GM12878 (cell line): ENCODE results near the gene NLRC5. TPM values are rescaled to one million over a fixed set of nuclear protein-coding genes. Genes with fewer than 3 reads are reported as not detected.

ENCODE experiments used
- ATAC-seq: fragments of 200-7000 bp; cut with Tn5 transposase; 3 replicates; pipeline ENCODE4 v1.9.1; 2020; ENCODE audit warnings: mild to moderate bottlenecking, moderate library complexity
- BruUV-seq: library from RNA; stranded (reverse); fragments of 400-500 nt; replicated peaks from 2 replicates; lab custom pipeline; 2021; lab: Mats Ljungman, UMichigan
- CTCF ChIA-PET: fragments of 300-600 bp; sonication (Branson Sonifier 250); formaldehyde crosslinking; extraction: SDS; loops from one replicate; lab custom pipeline; 2021; ENCODE audit warnings: inconsistent platforms; lab: Yijun Ruan, JAX
- POLR2A ChIA-PET: fragments of 350-600 bp; formaldehyde crosslinking; extraction: SDS; loops from one replicate; lab custom pipeline; 2021; ENCODE audit warnings: inconsistent platforms; lab: Charles Lee
- RAD21 ChIA-PET: fragments of 300-600 bp; sonication (Branson Sonifier 250); formaldehyde crosslinking; loops from one replicate; lab custom pipeline; 2023; ENCODE audit warnings: antibody characterized with exemption; ENCODE audit not compliant: unreplicated experiment; lab: Charles Lee
- SMC1A ChIA-PET: fragments of 300-600 bp; sonication (Branson Sonifier 250); formaldehyde crosslinking; loops from one replicate; lab custom pipeline; 2023; ENCODE audit not compliant: unreplicated experiment, uncharacterized antibody; lab: Charles Lee
- DNase-seq: peaks from one replicate; pipeline ENCODE4 v3.0.0-alpha.2; 2011; ENCODE audit warnings: low read depth, low spot score
- FAIRE-seq: peaks from 3 replicates; lab custom pipeline; 2011; peaks lifted over from hg19 to GRCh38; lab: Jason Lieb, UNC
- H2AFZ ChIP-seq: 2 replicates; pipeline ENCODE4 v1.6.0; 2011; ENCODE audit warnings: low read depth, low read length, control low read depth; ENCODE audit not compliant: control insufficient read depth
- H3K27ac ChIP-seq: 2 replicates; pipeline ENCODE4 v1.5.1; 2011; ENCODE audit warnings: control low read depth; ENCODE audit not compliant: control insufficient read depth, insufficient read depth
- H3K27me3 ChIP-seq, 2 experiments: replicated peaks in 1 of 2; 2 replicates each; pipeline versions ENCODE4 v1.6.0 to v1.6.1; 2011; ENCODE audit warnings: low read length in 1 of 2; ENCODE audit not compliant: control insufficient read depth in 2 of 2, insufficient read depth in 2 of 2
- H3K36me3 ChIP-seq, 2 experiments: 2 replicates each; pipeline ENCODE4 v1.5.1; 2011; ENCODE audit warnings: low read length in 1 of 2; ENCODE audit not compliant: control insufficient read depth in 2 of 2, insufficient read depth in 2 of 2
- H3K4me1 ChIP-seq: 2 replicates; pipeline ENCODE4 v1.6.1; 2011; ENCODE audit warnings: mild to moderate bottlenecking, low read length, moderate library complexity, mixed read lengths; ENCODE audit not compliant: control insufficient read depth, insufficient read depth
- H3K4me2 ChIP-seq: 2 replicates; pipeline ENCODE4 v1.6.0; 2011; ENCODE audit warnings: control low read depth; ENCODE audit not compliant: control insufficient read depth, insufficient read depth
- H3K4me3 ChIP-seq: fragments of 200-600 bp; sonication (generic); 2 replicates; pipeline ENCODE4 v1.5.1; 2016
- H3K79me2 ChIP-seq: 2 replicates; pipeline ENCODE4 v1.6.0; 2011; ENCODE audit warnings: low read length; ENCODE audit not compliant: control insufficient read depth, insufficient read depth
- H3K9ac ChIP-seq: 2 replicates; pipeline ENCODE4 v1.8.0; 2011; ENCODE audit warnings: low read length, control low read depth, mixed read lengths; ENCODE audit not compliant: control insufficient read depth, insufficient read depth
- H3K9me3 ChIP-seq: replicated peaks from 3 replicates; pipeline ENCODE4 v1.5.1; 2011; ENCODE audit warnings: mild to moderate bottlenecking, low read length; ENCODE audit not compliant: control insufficient read depth, insufficient read depth
- H4K20me1 ChIP-seq: 2 replicates; pipeline ENCODE4 v1.6.0; 2011; ENCODE audit not compliant: control insufficient read depth, insufficient read depth
- EED ChIP-seq: sonication (generic); IDR thresholded peaks from 2 replicates; pipeline ENCODE4 v1.6.1; 2016; ENCODE audit warnings: antibody characterized with exemption, low read depth
- JUNB ChIP-seq: IDR thresholded peaks from 2 replicates; pipeline ENCODE4 v1.6.1; 2016; ENCODE audit warnings: antibody characterized with exemption, mild to moderate bottlenecking
- MEF2A ChIP-seq: IDR thresholded peaks from 2 replicates; pipeline ENCODE4 v1.6.1; 2011; ENCODE audit warnings: low read depth, mild to moderate bottlenecking, low read length, moderate library complexity; ENCODE audit not compliant: insufficient read depth
- NFIC ChIP-seq: IDR thresholded peaks from 2 replicates; pipeline ENCODE4 v1.6.1; 2012; ENCODE audit warnings: low read depth, mild to moderate bottlenecking, inconsistent platforms, low read length, moderate library complexity
- NKRF ChIP-seq: fragments of 450-650 bp; conservative IDR thresholded peaks from 2 replicates; pipeline ENCODE4 v1.6.1; 2017; ENCODE audit warnings: mild to moderate bottlenecking, moderate library complexity
- PAX5 ChIP-seq: IDR thresholded peaks from 2 replicates; pipeline ENCODE4 v1.6.1; 2011; ENCODE audit warnings: low read depth, low read length, borderline replicate concordance
- POLR2A ChIP-seq: IDR thresholded peaks from 2 replicates; pipeline ENCODE4 v1.6.1; 2011; ENCODE audit warnings: low read depth, mild to moderate bottlenecking, low read length
- RUNX3 ChIP-seq: IDR thresholded peaks from 2 replicates; pipeline ENCODE4 v1.6.1; 2012; ENCODE audit warnings: low read length, inconsistent platforms
- STAT3 ChIP-seq: IDR thresholded peaks from 2 replicates; pipeline ENCODE4 v1.6.1; 2011; ENCODE audit warnings: low read depth, low read length, improper control_type of control experiment
- YBX1 ChIP-seq: fragments of 450-650 bp; IDR thresholded peaks from 2 replicates; pipeline ENCODE4 v1.6.1; 2016; ENCODE audit warnings: antibody characterized with exemption
- WGBS: methylation state at CpG from one replicate; pipeline ENCODE4 v1.1.6; 2016; ENCODE audit warnings: low lambda C conversion rate; ENCODE audit not compliant: insufficient replicate concordance, insufficient coverage; ENCODE audit errors: missing lambda C conversion rate; 5-methylcytosine and 5-hydroxymethylcytosine counted together
- in situ Hi-C: fragments of 300-500 bp; cut with MboI; formaldehyde crosslinking; loops from 9 replicates; pipeline ENCODE4 v1.14.3; 2018; ENCODE audit warnings: mixed read lengths
- intact Hi-C: fragments of 100-400 bp; cut with micrococcal nuclease; formaldehyde crosslinking; loops from one replicate; pipeline ENCODE4 v1.14.2; 2022; ENCODE audit not compliant: unreplicated experiment
- polyA plus RNA-seq, 11 experiments: library from polyadenylated mRNA; depleted of rRNA in 4 of 11; unstranded in 6 of 11; stranded (reverse) in 5 of 11; fragments of >200 nt; fragmentation: Nextera tagmentation in 4 of 11; fragmentation: Illumina TruSeq in 1 of 11; extraction: Ambion mirVana in 4 of 11; extraction: Trizol in 1 of 11; gene quantifications; 1 replicate in 1 of 11; 2 replicates in 10 of 11; pipeline versions ENCODE4 v1.2.1 to v1.2.3, GENCODE V29; 2011 to 2016; ENCODE audit warnings: inconsistent platforms in 2 of 11, missing spikeins in 2 of 11, low read depth in 1 of 11
- total RNA-seq, 4 experiments: library from RNA; depleted of rRNA in 3 of 4; stranded (reverse); fragments of >200 nt in 3 of 4; fragmentation: Illumina TruSeq in 1 of 4; extraction: Trizol in 1 of 4; gene quantifications; 2 replicates each; pipeline versions ENCODE4 v1.2.1 to v1.2.3, GENCODE V29; 2013 to 2021
- TF ChIP-seq, protein P1 (sequence below): fragments of 450-650 bp; formaldehyde crosslinking; IDR thresholded peaks from 2 replicates; pipeline ENCODE4 v1.4.0; 2020; ENCODE audit warnings: mild to moderate bottlenecking, moderate library complexity

The NLRC5 gene
- total and polyA plus RNA-seq, 10 of the 15 experiments (the other 5 are each of a cell fraction or from before 2014, with no cell fraction given), result 13.1 to 105 (median 57.3) TPM

GRCh38 chr16:57113042-57113453, 123.7 kb downstream of the NLRC5 start:
- intact Hi-C loops, result no loop called here
- no peaks in the 10 kb centered on the region for H3K27me3 ChIP-seq
- ChIA-PET CTCF (interaction anchor here (0.6 to 3.2 kb wide), 9 partner anchors 10 to 627 kb away, joined by 3 to 15 read pairs (median 3); partner anchors contain the start of gene PSME3IP1), RAD21 (interaction anchor here (1.7 kb wide), 1 partner anchor 20 kb away, joined by 8 read pairs; the partner anchor contains the start of gene CPNE2), SMC1A (interaction anchor here (2.3 kb wide), 1 partner anchor 14 kb away, joined by 10 read pairs; no protein-coding TSS in a partner anchor), POLR2A (interaction anchor here (0.7 to 1.2 kb wide), 3 partner anchors 14 to 68 kb away, joined by 3 read pairs; no protein-coding TSS in a partner anchor)
- no peak for DNase-seq
- 67% methylated on average over 14 of the region's 14 CpGs for WGBS
- peak overlapping the region; percentile 28; the same call in 1 of the 2 replicates for H3K27ac ChIP-seq
- no TSS peak for BruUV-seq
- no peaks in the 10 kb centered on the region for H3K79me2 ChIP-seq
- in situ Hi-C loops, result no loop called here
- peak; percentile 34; the same call in 2 of the 3 replicates for ATAC-seq
- no peaks in the 10 kb centered on the region for H4K20me1 ChIP-seq
- peak overlapping the region; percentile 40 for H3K4me2 ChIP-seq
- TF ChIP-seq MEF2A, result no peak
- no peak for TF ChIP-seq NKRF
- peak; percentile 26; the same call in 1 of the 2 replicates for TF ChIP-seq PAX5
- no peak for TF ChIP-seq POLR2A
- TF ChIP-seq, protein P1, sequence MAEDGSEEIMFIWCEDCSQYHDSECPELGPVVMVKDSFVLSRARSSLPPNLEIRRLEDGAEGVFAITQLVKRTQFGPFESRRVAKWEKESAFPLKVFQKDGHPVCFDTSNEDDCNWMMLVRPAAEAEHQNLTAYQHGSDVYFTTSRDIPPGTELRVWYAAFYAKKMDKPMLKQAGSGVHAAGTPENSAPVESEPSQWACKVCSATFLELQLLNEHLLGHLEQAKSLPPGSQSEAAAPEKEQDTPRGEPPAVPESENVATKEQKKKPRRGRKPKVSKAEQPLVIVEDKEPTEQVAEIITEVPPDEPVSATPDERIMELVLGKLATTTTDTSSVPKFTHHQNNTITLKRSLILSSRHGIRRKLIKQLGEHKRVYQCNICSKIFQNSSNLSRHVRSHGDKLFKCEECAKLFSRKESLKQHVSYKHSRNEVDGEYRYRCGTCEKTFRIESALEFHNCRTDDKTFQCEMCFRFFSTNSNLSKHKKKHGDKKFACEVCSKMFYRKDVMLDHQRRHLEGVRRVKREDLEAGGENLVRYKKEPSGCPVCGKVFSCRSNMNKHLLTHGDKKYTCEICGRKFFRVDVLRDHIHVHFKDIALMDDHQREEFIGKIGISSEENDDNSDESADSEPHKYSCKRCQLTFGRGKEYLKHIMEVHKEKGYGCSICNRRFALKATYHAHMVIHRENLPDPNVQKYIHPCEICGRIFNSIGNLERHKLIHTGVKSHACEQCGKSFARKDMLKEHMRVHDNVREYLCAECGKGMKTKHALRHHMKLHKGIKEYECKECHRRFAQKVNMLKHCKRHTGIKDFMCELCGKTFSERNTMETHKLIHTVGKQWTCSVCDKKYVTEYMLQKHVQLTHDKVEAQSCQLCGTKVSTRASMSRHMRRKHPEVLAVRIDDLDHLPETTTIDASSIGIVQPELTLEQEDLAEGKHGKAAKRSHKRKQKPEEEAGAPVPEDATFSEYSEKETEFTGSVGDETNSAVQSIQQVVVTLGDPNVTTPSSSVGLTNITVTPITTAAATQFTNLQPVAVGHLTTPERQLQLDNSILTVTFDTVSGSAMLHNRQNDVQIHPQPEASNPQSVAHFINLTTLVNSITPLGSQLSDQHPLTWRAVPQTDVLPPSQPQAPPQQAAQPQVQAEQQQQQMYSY (CRISPR knock-in tag), result no peak
- TF ChIP-seq YBX1, result no peak
- TF ChIP-seq EED, result no peak
- peak; percentile 2; the same call in 1 of the 2 replicates for TF ChIP-seq NFIC
- no peak for TF ChIP-seq JUNB
- TF ChIP-seq STAT3, result no peak
- no peak; the same call in 1 of the 2 replicates for TF ChIP-seq RUNX3
- H3K36me3 ChIP-seq, result no peaks in the 10 kb centered on the region
- peaks cover 17% of the 10 kb centered on the region for H3K4me1 ChIP-seq
- no peak overlapping the region for H3K9ac ChIP-seq
- H3K9me3 ChIP-seq, result no peaks in the 10 kb centered on the region
- no peak overlapping the region for H3K4me3 ChIP-seq
- H2AFZ ChIP-seq, result peak overlapping the region; percentile 24; the same call in 1 of the 2 replicates
- FAIRE-seq, result peak; percentile 86
